Smooth muscle cell (in vitro differentiated cells): ENCODE results near the gene LTBP2. TPM values are rescaled to one million over a fixed set of nuclear protein-coding genes. Genes with fewer than 3 reads are reported as not detected.

Source experiments
- DNase-seq: peaks from one replicate; lab custom pipeline; 2025; ENCODE audit not compliant: unreplicated experiment; lab: John Stamatoyannopoulos, UW
- H2AFZ ChIP-seq: fragments of 200-600 bp; sonication (generic); 2 replicates; pipeline ENCODE4 v1.6.0; 2016; ENCODE audit warnings: antibody characterized with exemption, low read depth, mild to moderate bottlenecking
- H3F3A ChIP-seq: fragments of 200-600 bp; sonication (generic); 2 replicates; pipeline ENCODE4 v1.6.0; 2017; ENCODE audit warnings: antibody characterized with exemption, low read depth
- H3K27ac ChIP-seq: fragments of 200-600 bp; sonication (generic); 2 replicates; pipeline ENCODE4 v1.5.1; 2016; ENCODE audit warnings: low read depth, mild to moderate bottlenecking
- H3K27me3 ChIP-seq: fragments of 200-600 bp; sonication (generic); 2 replicates; pipeline ENCODE4 v1.6.1; 2016; ENCODE audit warnings: low read depth, mild to moderate bottlenecking
- H3K36me3 ChIP-seq: fragments of 200-600 bp; sonication (generic); 2 replicates; pipeline ENCODE4 v1.5.1; 2016; ENCODE audit warnings: low read depth
- H3K4me1 ChIP-seq: fragments of 200-600 bp; sonication (generic); 2 replicates; pipeline ENCODE4 v1.5.1; 2016; ENCODE audit warnings: low read depth
- H3K4me2 ChIP-seq: fragments of 200-600 bp; sonication (generic); 2 replicates; pipeline ENCODE4 v1.6.0; 2016; ENCODE audit warnings: mild to moderate bottlenecking
- H3K4me3 ChIP-seq: fragments of 200-600 bp; sonication (generic); 2 replicates; pipeline ENCODE4 v1.5.1; 2016; ENCODE audit warnings: mild to moderate bottlenecking
- H3K79me2 ChIP-seq: fragments of 200-600 bp; sonication (generic); 2 replicates; pipeline ENCODE4 v1.6.0; 2016; ENCODE audit warnings: low read depth, mild to moderate bottlenecking
- H3K9ac ChIP-seq: fragments of 200-600 bp; sonication (generic); 2 replicates; pipeline ENCODE4 v1.6.0; 2016; ENCODE audit warnings: low read depth
- H3K9me3 ChIP-seq: fragments of 200-600 bp; sonication (generic); replicated peaks from 2 replicates; pipeline ENCODE4 v1.5.1; 2016; ENCODE audit warnings: low read depth
- H4K20me1 ChIP-seq: fragments of 200-600 bp; sonication (generic); 2 replicates; pipeline ENCODE4 v1.6.0; 2016; ENCODE audit warnings: low read depth
- WGBS: methylation state at CpG from one replicate; pipeline ENCODE4 v1.1.7; 2016; ENCODE audit warnings: low lambda C conversion rate; 5-methylcytosine and 5-hydroxymethylcytosine counted together
- polyA plus RNA-seq: library from polyadenylated mRNA; unstranded; fragments of >200 nt; fragmentation: Nextera tagmentation; extraction: Ambion mirVana; gene quantifications from 2 replicates; pipeline ENCODE4 v1.2.1, GENCODE V29; 2016
- total RNA-seq: library from RNA; depleted of rRNA; stranded (reverse); fragments of >200 nt; gene quantifications from 2 replicates; pipeline ENCODE4 v1.2.3, GENCODE V29; 2014
- TF ChIP-seq, protein P1 (sequence below): fragments of 200-600 bp; sonication (generic); IDR thresholded peaks from 2 replicates; pipeline ENCODE4 v1.5.1; 2017; ENCODE audit warnings: borderline replicate concordance, mild to moderate bottlenecking, antibody characterized with exemption; ENCODE audit not compliant: insufficient read depth, poor library complexity, severe bottlenecking

The LTBP2 gene
- total and polyA plus RNA-seq, 2 experiments from 2014 or later, result 90.1 to 108 TPM

DNA sequence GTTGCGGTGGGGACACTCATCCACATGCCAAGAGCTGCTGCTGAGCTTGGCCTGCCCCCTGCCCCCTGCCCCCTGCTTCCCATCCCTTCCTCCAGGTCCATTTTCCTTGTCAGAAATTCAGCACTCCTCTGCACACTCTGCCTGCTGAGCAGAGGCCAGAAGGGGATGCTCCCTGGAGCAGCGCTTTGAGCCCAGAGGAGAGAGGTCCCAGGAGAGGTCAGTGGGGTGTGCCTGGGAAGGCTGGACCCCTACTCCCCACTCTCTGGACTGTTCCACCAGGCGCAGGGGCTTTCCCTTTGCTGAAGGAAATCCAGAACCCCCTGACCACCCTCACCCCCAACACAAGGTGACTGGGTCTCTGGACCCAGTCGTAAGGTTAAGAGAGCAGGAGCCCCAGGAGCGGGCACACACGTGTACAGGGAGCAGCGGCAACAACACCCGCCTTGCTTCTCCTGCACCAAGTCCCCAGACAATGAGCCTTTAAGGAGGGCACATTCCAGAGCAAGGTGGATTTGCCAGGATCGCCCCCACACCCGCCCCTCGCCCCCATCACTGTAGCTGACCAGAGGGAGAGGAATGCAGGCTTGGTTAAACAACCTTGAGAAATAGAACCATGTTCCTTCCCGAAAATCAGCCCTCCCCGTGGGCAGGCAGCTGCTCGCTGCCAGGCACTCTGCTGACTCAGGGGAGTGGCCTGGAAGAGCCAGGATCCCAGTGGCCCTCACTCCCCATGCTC lies 87.8 kb downstream of the LTBP2 start:
- DNase-seq, result no peak

GRCh38 chr14:74522740-74523139 lies 89.3 kb downstream of the LTBP2 start:
- H3K27ac ChIP-seq, result no peak overlapping the region
- peaks cover 4% of the 10 kb centered on the region for H4K20me1 ChIP-seq
- WGBS, result 93% methylated on average over 7 of the region's 7 CpGs
- H3K4me1 ChIP-seq, result peaks cover 7% of the 10 kb centered on the region
- H3K4me3 ChIP-seq, result no peak overlapping the region
- H3K9me3 ChIP-seq, result no peaks in the 10 kb centered on the region
- no peak overlapping the region for H2AFZ ChIP-seq
- H3K79me2 ChIP-seq, result no peaks in the 10 kb centered on the region
- H3F3A ChIP-seq, result no peaks in the 10 kb centered on the region
- TF ChIP-seq, protein P1, sequence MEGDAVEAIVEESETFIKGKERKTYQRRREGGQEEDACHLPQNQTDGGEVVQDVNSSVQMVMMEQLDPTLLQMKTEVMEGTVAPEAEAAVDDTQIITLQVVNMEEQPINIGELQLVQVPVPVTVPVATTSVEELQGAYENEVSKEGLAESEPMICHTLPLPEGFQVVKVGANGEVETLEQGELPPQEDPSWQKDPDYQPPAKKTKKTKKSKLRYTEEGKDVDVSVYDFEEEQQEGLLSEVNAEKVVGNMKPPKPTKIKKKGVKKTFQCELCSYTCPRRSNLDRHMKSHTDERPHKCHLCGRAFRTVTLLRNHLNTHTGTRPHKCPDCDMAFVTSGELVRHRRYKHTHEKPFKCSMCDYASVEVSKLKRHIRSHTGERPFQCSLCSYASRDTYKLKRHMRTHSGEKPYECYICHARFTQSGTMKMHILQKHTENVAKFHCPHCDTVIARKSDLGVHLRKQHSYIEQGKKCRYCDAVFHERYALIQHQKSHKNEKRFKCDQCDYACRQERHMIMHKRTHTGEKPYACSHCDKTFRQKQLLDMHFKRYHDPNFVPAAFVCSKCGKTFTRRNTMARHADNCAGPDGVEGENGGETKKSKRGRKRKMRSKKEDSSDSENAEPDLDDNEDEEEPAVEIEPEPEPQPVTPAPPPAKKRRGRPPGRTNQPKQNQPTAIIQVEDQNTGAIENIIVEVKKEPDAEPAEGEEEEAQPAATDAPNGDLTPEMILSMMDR, result no peak
- DNase-seq, result no peak
- no peak overlapping the region for H3K4me2 ChIP-seq
- no peaks in the 10 kb centered on the region for H3K36me3 ChIP-seq
- no peak overlapping the region for H3K9ac ChIP-seq
- no peaks in the 10 kb centered on the region for H3K27me3 ChIP-seq

More for the DNA sequence above, 87.8 kb downstream of the LTBP2 start:
- peaks cover 7% of the 10 kb centered on the region for H3K4me1 ChIP-seq
- H3K36me3 ChIP-seq, result no peaks in the 10 kb centered on the region
- TF ChIP-seq, protein P1, result no peak
- no peak overlapping the region for H3K4me3 ChIP-seq
- H3K27me3 ChIP-seq, result no peaks in the 10 kb centered on the region
- no peak overlapping the region for H3K4me2 ChIP-seq
- no peaks in the 10 kb centered on the region for H3K9me3 ChIP-seq
- H3F3A ChIP-seq, result no peaks in the 10 kb centered on the region
- peaks cover 4% of the 10 kb centered on the region for H4K20me1 ChIP-seq
- no peak overlapping the region for H2AFZ ChIP-seq
- WGBS, result 87% methylated on average over 14 of the region's 14 CpGs
- no peak overlapping the region for H3K9ac ChIP-seq
- no peak overlapping the region for H3K27ac ChIP-seq
- no peaks in the 10 kb centered on the region for H3K79me2 ChIP-seq

DNA sequence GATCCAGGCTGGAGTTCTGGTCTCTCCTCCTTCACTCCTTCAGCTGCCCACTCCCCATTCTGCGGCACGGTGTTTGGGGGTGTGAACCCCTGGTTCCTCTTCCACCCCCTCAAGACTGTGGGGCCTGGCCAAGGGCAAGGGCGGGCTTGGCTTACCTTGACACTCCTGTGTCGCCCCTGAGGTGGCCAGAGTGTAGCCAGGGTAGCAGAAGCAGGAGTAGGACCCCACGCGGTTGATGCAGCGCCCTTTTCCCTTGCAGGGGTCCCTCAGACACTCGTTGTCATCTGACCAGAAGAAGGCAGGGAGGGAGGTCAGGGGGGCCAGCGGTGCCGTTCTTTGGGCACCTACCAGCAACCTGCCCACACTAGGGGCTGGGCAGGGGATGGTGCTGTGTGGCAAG lies 90.3 kb downstream of the LTBP2 start:
- DNase-seq, result no peak
- Histone ChIP-seq H3K36me3 (no peaks in the 10 kb centered on the region), H4K20me1 (peaks cover 4% of the 10 kb centered on the region), H3K4me3 (no peak overlapping the region), H3K4me1 (peaks cover 7% of the 10 kb centered on the region), H3F3A (no peaks in the 10 kb centered on the region), H3K79me2 (no peaks in the 10 kb centered on the region), H3K27ac (no peak overlapping the region), H3K27me3 (no peaks in the 10 kb centered on the region), H2AFZ (no peak overlapping the region), H3K9me3 (no peaks in the 10 kb centered on the region), H3K9ac (no peak overlapping the region), H3K4me2 (no peak overlapping the region)
- WGBS, result 95% methylated on average over 10 of the region's 10 CpGs
- TF ChIP-seq, protein P1, result no peak
